ENCODE measurements around the gene LAPTM4A.

DNA sequence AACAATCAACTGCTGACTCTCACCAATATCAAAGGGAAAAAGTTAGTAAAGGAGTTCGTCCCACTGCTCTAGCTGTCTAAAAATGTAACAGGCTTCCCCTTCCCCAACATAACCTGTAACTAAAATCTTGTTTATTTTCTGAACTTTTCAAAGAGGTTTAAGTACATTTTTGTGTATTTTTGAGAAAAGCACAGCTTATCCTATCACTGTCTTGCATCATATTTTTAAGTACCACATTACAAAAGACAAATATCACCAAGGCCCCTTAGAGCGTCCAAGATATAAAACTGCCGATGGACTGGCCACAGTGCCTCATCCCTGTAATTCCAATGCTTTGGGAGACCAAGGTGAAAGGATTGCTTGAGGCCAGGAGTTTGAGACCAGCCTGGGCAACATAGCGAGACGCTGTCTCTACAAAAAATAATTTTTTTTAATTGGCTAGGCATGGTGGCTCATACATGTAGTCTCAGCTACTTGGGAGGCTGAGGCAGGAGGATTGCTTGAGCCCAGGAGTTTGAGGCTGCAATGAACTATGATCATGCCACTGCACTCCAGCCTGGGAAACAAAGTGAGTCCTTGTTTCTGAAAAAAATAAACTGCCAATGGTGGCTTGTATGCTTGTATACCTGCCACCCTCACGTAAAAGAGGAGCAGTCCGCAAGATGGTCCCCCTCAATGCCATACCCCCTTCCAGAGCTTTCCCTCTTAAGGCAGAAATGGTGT, 21.2 kb upstream of the LAPTM4A start:
- TF ChIP-seq, protein P1, sequence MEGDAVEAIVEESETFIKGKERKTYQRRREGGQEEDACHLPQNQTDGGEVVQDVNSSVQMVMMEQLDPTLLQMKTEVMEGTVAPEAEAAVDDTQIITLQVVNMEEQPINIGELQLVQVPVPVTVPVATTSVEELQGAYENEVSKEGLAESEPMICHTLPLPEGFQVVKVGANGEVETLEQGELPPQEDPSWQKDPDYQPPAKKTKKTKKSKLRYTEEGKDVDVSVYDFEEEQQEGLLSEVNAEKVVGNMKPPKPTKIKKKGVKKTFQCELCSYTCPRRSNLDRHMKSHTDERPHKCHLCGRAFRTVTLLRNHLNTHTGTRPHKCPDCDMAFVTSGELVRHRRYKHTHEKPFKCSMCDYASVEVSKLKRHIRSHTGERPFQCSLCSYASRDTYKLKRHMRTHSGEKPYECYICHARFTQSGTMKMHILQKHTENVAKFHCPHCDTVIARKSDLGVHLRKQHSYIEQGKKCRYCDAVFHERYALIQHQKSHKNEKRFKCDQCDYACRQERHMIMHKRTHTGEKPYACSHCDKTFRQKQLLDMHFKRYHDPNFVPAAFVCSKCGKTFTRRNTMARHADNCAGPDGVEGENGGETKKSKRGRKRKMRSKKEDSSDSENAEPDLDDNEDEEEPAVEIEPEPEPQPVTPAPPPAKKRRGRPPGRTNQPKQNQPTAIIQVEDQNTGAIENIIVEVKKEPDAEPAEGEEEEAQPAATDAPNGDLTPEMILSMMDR (conservative IDR thresholded peaks at IDR 0.05): no peak
- TF ChIP-seq ZFX (IDR thresholded peaks at IDR 0.05): no peak
